GM10266 (cell line): ENCODE results near the gene PKIG.

Experiments used
- DNase-seq: peaks from one replicate; pipeline ENCODE4 v3.0.0; 2012; ENCODE audit errors: extremely low spot score
- TF ChIP-seq, protein P1 (sequence below): IDR thresholded peaks from 2 replicates; pipeline ENCODE4 v1.5.1; 2012; ENCODE audit warnings: mild to moderate bottlenecking, low read depth; ENCODE audit not compliant: control insufficient read depth, insufficient read depth; ENCODE audit errors: missing control alignments

Gene PKIG

DNA sequence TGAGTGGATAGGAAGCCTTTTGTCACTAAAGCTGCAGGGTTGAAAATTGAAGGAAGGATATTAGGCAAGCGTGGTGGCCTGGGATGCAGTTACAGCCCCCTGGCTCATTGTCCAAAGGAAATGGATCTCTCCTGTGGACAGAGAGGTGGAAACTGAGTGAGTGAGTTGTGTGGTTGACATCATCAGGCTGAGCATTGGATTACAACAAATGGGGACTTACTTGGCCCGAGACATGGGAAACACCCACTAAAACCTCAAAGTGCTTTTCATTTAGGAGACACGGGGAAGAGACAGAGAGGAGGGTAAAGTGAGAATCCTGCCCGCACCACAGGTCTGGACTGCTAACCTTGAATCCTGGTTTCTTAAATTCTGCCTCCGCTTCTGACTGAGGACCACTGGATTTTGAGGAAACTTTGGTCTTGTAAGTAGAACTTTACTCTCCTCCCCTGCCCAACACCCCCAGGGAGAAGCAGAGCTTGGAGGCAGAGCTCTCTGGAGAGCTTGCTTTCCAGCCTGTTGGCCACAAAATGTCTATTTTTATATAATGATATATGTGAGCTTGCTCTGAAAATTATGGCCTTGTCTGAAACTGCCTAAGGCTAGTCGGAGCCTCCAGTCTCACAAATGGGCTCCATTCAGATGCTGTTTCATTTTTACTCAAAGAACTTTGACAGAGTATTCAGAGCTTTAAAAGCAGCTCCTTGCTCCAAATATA, at the start of gene PKIG:
PKIG (plus strand) TSS at position 269 of the 715 bp plus-strand sequence. CDS start 31,978 bp downstream, outside the sequence.
- DNase-seq: no peak
- TF ChIP-seq, protein P1, sequence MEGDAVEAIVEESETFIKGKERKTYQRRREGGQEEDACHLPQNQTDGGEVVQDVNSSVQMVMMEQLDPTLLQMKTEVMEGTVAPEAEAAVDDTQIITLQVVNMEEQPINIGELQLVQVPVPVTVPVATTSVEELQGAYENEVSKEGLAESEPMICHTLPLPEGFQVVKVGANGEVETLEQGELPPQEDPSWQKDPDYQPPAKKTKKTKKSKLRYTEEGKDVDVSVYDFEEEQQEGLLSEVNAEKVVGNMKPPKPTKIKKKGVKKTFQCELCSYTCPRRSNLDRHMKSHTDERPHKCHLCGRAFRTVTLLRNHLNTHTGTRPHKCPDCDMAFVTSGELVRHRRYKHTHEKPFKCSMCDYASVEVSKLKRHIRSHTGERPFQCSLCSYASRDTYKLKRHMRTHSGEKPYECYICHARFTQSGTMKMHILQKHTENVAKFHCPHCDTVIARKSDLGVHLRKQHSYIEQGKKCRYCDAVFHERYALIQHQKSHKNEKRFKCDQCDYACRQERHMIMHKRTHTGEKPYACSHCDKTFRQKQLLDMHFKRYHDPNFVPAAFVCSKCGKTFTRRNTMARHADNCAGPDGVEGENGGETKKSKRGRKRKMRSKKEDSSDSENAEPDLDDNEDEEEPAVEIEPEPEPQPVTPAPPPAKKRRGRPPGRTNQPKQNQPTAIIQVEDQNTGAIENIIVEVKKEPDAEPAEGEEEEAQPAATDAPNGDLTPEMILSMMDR: no peak

- no peak for DNase-seq
Measured at GRCh38 chr20:44532981-44533331, 49.4 kb upstream of the PKIG start.

GRCh38 chr20:44533928-44534327, 48.5 kb upstream of the PKIG start:
- DNase-seq: no peak
- TF ChIP-seq, protein P1: no peak

More at GRCh38 chr20:44532981-44533331, 49.4 kb upstream of the PKIG start:
- TF ChIP-seq, protein P1: no peak

GRCh38 chr20:44536175-44536574, 46.2 kb upstream of the PKIG start:
- no peak for DNase-seq
- TF ChIP-seq, protein P1: no peak

GRCh38 chr20:44537993-44538392, 44.4 kb upstream of the PKIG start:
- no peak for DNase-seq
- TF ChIP-seq, protein P1: no peak

GRCh38 chr20:44540834-44541233, 41.5 kb upstream of the PKIG start:
- DNase-seq: no peak
- TF ChIP-seq, protein P1: no peak

DNA sequence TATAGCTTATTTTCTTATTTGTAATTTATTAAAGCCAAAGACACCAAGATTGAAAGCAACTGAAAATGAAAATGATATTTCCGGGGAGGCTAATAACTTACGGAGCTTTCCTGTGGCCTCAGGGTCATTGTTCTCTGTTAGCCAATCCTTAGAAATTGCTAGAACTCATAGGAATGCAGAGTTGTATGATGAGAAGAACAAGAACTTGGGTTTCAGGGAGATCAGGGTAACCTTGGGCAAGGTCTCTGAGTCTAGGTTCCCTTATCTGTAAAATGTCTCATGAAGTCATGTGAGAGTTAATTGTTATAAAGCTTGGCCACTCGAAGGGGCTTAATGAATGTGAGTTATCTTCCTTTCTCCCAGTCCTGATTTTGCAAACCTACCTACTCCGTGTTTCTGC, 40.4 kb upstream of the PKIG start:
- TF ChIP-seq, protein P1: no peak
- DNase-seq: no peak
